ENCODE data around the gene ARHGAP5.

ARHGAP5 gene

DNA sequence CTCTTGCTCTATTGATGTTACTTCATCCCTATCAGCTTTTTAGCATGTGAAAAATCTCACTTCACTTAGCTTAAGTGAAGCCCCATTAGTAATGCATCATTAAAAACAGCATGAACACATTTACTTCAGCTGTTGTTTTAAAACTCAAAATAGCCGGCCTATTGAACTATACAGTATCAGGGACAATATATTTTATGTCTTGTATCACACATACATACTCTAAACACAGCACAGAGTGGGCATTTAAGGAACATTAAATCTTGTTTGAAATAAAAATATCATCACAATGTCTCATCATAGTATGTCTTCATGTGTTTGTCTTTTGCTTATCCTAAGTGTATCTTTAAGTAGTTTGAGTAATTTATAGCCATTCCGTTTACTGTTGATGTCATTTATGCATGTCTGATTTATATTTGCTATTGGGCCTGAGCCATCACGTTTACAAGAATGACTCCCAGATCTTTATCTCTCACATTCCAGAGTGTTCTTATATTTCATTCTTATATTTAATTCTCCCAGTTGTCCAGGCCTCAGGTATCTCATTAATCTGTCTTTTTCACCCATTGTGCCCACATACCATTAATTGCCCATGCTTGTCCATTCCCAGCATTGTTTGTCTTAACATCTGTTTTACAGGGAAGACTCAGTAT lies 57.5 kb downstream of the ARHGAP5 start:
- TF ChIP-seq, protein P1, sequence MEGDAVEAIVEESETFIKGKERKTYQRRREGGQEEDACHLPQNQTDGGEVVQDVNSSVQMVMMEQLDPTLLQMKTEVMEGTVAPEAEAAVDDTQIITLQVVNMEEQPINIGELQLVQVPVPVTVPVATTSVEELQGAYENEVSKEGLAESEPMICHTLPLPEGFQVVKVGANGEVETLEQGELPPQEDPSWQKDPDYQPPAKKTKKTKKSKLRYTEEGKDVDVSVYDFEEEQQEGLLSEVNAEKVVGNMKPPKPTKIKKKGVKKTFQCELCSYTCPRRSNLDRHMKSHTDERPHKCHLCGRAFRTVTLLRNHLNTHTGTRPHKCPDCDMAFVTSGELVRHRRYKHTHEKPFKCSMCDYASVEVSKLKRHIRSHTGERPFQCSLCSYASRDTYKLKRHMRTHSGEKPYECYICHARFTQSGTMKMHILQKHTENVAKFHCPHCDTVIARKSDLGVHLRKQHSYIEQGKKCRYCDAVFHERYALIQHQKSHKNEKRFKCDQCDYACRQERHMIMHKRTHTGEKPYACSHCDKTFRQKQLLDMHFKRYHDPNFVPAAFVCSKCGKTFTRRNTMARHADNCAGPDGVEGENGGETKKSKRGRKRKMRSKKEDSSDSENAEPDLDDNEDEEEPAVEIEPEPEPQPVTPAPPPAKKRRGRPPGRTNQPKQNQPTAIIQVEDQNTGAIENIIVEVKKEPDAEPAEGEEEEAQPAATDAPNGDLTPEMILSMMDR (IDR thresholded peaks at IDR 0.05; ENCODE audit: poor library complexity, severe bottlenecking), result no peak
- no peak for DNase-seq (ENCODE audit: low spot score)
- peak overlapping the region; percentile 92 for H3K27ac ChIP-seq (ENCODE audit: poor library complexity, severe bottlenecking)

DNA sequence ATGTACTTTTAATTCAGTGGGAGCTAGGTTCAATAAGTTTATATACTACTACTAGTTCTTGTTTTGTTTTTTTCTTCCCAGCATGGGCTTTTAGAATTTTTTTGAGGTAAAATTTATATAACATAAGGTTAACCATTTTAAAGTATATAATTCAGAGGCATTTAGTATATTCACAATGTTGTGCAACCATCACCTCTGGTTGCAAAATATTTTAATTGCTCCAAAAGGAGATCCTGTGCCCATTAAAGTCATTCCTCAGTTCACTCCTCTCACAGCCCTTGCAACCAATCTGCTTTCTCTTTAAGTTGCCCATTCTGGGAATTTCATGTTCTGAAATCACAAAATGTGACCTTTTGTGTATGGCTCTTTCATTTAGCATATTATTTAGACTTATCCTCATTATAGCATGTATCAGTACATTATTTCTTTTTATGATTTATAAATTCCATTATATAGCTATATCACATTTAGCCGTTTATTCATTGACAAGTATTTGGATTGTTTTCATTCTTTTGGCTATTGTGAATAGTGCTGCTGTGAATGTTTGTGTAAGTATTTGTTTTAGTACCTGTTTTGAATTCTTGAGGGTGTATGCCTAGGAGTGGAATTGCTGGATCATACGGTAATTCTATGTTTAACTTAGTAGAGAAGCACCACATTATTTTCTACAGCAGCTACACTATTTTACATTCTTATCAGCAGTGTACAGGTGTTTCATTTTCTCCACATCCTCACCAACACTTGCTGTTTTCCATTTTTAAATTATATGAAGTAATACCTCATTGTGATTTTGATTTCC lies 59.1 kb downstream of the ARHGAP5 start:
- H3K4me3 ChIP-seq (ENCODE audit: severe bottlenecking), result no peak overlapping the region
- TF ChIP-seq, protein P1 (IDR thresholded peaks at IDR 0.05; ENCODE audit: poor library complexity, severe bottlenecking), result no peak

More for the DNA sequence above, 57.5 kb downstream of the ARHGAP5 start:
- H3K36me3 ChIP-seq (ENCODE audit: low read depth), result peaks cover 67% of the 10 kb centered on the region
- no peaks in the 10 kb centered on the region for H3K27me3 ChIP-seq (ENCODE audit: insufficient read depth, poor library complexity, severe bottlenecking)
- peaks cover 8% of the 10 kb centered on the region for H3K9me3 ChIP-seq (ENCODE audit: severe bottlenecking)
- H3K4me1 ChIP-seq (ENCODE audit: insufficient read depth, poor library complexity, severe bottlenecking), result peaks cover 31% of the 10 kb centered on the region
- ATAC-seq (ENCODE audit: low read depth), result peak; percentile 92
- H3K4me3 ChIP-seq (ENCODE audit: severe bottlenecking), result no peak overlapping the region

DNA sequence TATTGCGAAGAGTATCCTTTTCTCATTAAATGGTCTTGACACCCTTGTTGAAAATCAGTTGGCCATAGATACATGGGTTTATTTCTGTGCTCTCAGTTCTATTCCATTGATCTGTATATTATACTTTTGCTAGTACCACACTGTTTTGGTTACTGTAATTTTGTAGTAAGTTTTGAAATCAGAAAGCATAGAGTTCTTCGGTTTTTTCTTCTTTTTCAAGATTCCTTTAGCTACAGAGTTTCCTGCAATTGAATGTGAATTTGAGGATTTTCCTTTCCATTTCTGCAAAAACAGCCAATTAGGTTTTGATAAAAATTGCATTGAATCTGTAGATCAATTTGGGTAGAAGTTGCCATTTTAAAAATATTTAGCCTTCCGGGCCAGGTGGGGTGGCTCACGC lies 60.2 kb downstream of the ARHGAP5 start:
- Histone ChIP-seq H3K27me3 (ENCODE audit: insufficient read depth, poor library complexity, severe bottlenecking) (no peaks in the 10 kb centered on the region), H3K4me3 (ENCODE audit: severe bottlenecking) (no peak overlapping the region), H3K9me3 (ENCODE audit: severe bottlenecking) (peaks cover 8% of the 10 kb centered on the region), H3K27ac (ENCODE audit: poor library complexity, severe bottlenecking) (no peak overlapping the region), H3K4me1 (ENCODE audit: insufficient read depth, poor library complexity, severe bottlenecking) (peaks cover 28% of the 10 kb centered on the region), H3K36me3 (ENCODE audit: low read depth) (peaks cover 66% of the 10 kb centered on the region)
- no peak for DNase-seq (ENCODE audit: low spot score)
- no peak for ATAC-seq (ENCODE audit: low read depth)
- TF ChIP-seq, protein P1 (IDR thresholded peaks at IDR 0.05; ENCODE audit: poor library complexity, severe bottlenecking), result no peak

More for the DNA sequence above, 59.1 kb downstream of the ARHGAP5 start:
- no peaks in the 10 kb centered on the region for H3K27me3 ChIP-seq (ENCODE audit: insufficient read depth, poor library complexity, severe bottlenecking)
- peak overlapping the region; percentile 92 for H3K27ac ChIP-seq (ENCODE audit: poor library complexity, severe bottlenecking)
- H3K4me1 ChIP-seq (ENCODE audit: insufficient read depth, poor library complexity, severe bottlenecking), result peaks cover 28% of the 10 kb centered on the region
- peaks cover 8% of the 10 kb centered on the region for H3K9me3 ChIP-seq (ENCODE audit: severe bottlenecking)
- peaks cover 67% of the 10 kb centered on the region for H3K36me3 ChIP-seq (ENCODE audit: low read depth)
- ATAC-seq (ENCODE audit: low read depth) (no peak), DNase-seq (ENCODE audit: low spot score) (no peak)

DNA sequence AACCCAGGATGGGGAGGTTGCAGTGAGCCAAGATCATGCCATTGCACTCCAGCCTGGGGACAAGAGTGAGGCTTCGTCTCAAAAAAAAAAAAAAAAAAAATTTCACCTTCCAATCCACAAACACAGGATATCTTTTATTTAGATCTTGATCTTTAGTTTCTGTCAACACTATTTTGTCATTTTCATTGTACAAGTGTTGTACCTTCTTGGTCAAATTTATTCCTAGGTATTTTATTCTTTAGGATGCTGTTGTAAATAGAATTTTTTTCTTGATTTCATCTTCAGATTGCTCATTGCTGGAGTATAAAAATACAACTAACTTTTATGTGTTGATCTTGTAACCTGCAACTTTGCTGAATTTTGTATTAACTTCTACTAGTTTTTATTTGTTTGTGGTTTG lies 60.8 kb downstream of the ARHGAP5 start:
- Histone ChIP-seq H3K27me3 (ENCODE audit: insufficient read depth, poor library complexity, severe bottlenecking) (no peaks in the 10 kb centered on the region), H3K36me3 (ENCODE audit: low read depth) (peaks cover 71% of the 10 kb centered on the region), H3K9me3 (ENCODE audit: severe bottlenecking) (peaks cover 8% of the 10 kb centered on the region), H3K4me3 (ENCODE audit: severe bottlenecking) (no peak overlapping the region), H3K27ac (ENCODE audit: poor library complexity, severe bottlenecking) (no peak overlapping the region), H3K4me1 (ENCODE audit: insufficient read depth, poor library complexity, severe bottlenecking) (peaks cover 28% of the 10 kb centered on the region)
- ATAC-seq (ENCODE audit: low read depth) (no peak), DNase-seq (ENCODE audit: low spot score) (no peak)
- TF ChIP-seq, protein P1 (IDR thresholded peaks at IDR 0.05; ENCODE audit: poor library complexity, severe bottlenecking), result no peak
